ENCODE results near the gene PNLDC1.

DNA sequence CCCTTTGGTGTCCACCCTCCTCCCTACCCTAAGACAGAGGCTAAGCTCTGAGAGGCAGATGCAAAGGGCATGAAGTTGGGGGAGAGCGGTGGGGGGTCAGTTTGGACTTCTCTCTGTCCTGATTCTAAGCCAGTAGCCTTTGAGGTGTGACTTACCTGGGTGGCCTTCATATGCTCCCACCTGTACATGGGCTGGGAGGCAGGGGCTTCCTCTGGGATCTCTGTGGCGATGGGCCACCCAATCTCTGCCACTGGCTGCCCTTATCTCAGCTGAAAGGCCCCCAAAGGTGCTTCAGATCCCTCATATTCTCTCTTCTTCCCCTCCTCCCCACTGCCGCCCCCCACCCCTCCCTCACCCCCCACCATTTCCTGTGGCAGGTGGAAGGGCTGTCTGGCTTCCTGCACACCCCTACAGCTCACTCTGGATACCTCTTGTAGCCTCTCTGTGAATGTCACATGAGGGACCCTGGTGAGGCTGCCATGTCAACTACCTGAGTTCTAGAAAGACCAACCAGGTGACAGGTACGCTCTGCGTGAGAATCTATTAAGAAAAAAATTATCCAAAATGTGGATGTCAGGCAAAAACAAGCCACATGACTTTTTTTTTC is 34.0 kb downstream of the PNLDC1 start:
- TF ChIP-seq, protein P1, sequence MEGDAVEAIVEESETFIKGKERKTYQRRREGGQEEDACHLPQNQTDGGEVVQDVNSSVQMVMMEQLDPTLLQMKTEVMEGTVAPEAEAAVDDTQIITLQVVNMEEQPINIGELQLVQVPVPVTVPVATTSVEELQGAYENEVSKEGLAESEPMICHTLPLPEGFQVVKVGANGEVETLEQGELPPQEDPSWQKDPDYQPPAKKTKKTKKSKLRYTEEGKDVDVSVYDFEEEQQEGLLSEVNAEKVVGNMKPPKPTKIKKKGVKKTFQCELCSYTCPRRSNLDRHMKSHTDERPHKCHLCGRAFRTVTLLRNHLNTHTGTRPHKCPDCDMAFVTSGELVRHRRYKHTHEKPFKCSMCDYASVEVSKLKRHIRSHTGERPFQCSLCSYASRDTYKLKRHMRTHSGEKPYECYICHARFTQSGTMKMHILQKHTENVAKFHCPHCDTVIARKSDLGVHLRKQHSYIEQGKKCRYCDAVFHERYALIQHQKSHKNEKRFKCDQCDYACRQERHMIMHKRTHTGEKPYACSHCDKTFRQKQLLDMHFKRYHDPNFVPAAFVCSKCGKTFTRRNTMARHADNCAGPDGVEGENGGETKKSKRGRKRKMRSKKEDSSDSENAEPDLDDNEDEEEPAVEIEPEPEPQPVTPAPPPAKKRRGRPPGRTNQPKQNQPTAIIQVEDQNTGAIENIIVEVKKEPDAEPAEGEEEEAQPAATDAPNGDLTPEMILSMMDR (IDR thresholded peaks at IDR 0.05 in 4 of 5, conservative IDR thresholded peaks at IDR 0.05 in 1 of 5), result no peak
- no peak for TF ChIP-seq POLR2A (IDR thresholded peaks at IDR 0.05)
